Activated CD8-positive, alpha-beta memory T cell treated with anti-CD3 and anti-CD28 coated beads for 4 hours (primary cell): ENCODE results near the gene PDAP1.
"Not testable (repeated sequence)": the region's sequence is repeated elsewhere in the genome, so short reads cannot be mapped to it uniquely, and the experiment has no call there.

ENCODE experiments used
- DNase-seq, 2 donors: peaks; one replicate each; pipeline ENCODE4 v3.0.0-alpha.2; 2020; ENCODE audit warnings: low read depth in 2 of 2

The PDAP1 gene

DNA sequence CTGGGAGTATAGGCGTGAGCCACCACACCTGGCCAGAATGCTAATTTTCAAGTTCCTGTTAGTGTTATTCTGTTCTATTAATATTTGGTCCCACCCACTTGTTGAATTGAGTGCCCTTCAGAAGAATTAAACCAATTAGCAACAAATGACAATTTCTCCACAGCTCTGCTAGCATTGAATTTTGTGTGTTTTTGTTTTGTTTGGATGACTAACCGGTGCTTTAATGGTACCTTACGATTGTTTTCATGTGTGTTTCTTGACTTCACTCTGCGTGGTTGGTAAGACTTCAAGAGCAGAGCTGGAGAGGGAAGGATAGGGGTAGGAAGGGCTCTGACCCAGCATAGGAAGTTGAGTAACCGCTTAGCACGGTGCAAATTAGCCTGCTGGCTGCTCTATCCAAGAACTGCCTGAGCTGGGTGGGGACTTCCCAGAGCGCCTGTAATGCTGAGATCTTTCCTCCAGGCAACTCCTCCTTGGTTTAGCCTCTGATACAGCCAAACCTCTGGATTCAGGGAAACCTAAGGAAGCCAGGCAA, 29.3 kb downstream of the PDAP1 start:
- DNase-seq = no peak

DNA sequence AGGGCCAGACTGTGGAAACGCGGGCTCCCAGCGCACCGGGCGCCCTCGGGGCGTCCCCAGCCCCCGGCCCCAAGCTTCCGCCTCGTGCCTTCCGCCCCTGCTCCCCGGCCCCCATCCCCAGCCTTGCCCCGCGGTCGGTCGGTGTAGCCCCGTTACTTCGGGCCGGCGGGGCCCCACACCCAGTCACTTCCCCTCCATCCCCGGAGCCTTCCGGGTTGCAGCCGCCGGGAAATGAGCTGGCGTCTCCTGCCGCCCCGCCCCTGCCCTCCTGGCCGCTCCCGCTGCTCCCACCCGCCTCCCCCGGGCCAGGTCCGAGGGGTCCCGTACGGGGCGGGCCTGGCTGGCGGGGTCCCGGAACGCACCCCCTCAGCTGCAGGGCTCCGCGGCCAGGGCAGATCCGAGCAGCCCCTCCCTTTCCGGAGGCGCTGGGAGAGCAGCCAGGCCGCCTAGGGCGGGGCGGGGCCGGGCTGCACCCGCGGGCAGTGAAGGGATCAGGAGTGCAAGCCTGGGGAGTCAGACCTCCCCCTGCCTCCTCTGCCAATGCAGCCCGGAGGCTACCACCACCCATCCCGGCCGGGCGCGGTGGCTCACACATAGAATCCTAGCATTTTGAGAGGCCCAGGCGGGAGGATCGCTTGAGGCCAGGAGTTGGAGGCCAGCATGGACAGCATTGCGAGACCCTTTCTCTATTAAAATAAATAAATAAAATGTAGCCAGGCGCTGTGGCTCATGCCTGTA, 33.2 kb downstream of the PDAP1 start:
- no peak for DNase-seq

DNA sequence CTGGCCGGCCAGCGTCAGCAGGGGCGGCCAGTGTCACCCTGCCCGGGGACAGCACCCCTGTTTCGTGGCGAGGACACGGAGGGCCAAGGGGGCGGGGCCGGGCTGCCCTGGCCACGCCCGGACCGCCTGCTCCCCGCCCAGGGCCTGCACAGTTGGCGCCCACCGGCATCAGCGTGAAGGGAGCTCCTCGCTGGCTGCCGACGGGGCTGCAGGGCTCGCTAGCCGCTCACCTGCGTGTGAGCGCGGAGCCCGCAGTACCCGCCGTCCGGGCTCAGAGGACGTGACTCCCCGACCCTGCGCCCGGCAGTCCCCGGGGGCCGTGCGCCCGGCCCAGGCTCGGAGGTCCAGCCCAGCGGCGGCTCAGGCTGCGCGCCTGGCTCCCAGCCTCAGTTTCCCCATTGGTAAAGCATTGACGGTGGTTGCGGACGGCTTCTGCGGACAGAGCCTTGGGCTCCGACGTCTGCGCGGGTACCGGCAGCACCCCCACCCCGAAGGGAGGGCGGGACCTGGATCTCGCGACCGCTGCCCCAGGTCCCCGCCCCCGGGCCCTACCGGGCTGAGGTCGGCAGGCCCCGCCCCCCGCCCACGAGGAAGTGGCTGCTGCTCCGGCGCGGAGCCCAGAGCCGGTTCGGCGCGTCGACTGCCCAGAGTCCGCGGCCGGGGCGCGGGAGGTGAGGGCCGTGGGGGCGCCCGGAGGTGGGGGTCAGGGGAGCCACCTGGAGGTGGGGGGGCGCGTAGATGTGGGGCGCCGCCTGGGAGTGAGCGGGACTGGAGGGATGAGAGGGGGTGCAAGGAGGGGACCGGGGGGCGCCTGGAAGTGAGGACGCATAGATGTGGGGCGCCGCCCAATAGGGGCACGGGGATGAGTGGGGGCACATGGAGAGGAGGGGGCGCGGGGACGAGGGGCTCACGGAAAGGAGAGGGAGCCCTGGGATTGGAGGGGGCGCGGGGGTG, 34.0 kb downstream of the PDAP1 start, which contains the start of gene ARPC1B:
Gene ARPC1B (plus strand): TSS at position 620 of the 954 bp plus-strand sequence. CDS start 10,985 bp downstream, outside the sequence.
- peak; percentile 72 for DNase-seq

DNA sequence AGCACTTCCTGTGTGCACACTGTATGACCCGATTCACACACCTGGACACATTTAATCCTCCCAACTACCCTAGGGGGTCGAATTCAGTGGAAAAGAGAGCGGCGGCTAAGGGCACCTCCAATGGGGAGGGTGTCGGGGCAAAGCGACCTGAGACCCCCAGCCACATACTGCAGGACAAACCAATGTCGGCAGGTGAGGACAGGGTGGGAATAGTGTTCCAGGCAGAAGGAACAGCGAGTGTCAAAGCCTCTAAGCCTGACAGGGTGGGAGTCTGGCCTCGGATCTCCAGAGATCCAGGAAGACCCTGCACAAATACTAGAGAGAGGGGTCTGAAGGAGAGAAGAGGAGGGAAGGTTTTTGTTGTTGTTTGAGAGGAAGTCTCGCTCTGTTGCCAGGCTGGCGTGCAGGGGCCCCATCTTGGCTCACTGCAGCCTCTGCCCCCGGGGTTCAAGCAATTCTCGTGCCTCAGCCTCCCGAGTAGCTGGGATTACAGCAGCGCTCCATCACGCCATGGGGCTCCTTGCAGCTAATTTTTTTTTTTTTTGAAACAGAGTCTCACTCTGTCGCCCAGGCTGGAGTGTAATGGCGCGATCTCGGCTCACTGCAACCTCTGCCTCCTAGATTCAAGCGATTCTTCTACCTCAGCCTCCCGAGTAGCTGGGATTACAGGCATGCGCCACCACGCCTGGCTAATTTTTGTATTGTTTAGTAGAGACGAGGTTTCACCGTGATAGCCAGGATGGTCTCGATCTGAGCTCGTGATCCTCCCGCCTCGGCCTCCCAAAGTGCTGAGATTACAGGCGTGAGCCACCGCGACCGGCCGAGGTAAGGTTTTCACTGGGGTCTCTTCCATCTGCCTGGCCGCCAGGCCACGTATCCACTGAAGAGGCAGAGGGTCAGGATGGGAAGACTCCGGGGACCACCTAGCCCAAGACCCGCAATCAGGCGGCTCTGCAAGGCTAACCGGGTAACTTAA, 35.0 kb downstream of the PDAP1 start:
- DNase-seq = no peak

DNA sequence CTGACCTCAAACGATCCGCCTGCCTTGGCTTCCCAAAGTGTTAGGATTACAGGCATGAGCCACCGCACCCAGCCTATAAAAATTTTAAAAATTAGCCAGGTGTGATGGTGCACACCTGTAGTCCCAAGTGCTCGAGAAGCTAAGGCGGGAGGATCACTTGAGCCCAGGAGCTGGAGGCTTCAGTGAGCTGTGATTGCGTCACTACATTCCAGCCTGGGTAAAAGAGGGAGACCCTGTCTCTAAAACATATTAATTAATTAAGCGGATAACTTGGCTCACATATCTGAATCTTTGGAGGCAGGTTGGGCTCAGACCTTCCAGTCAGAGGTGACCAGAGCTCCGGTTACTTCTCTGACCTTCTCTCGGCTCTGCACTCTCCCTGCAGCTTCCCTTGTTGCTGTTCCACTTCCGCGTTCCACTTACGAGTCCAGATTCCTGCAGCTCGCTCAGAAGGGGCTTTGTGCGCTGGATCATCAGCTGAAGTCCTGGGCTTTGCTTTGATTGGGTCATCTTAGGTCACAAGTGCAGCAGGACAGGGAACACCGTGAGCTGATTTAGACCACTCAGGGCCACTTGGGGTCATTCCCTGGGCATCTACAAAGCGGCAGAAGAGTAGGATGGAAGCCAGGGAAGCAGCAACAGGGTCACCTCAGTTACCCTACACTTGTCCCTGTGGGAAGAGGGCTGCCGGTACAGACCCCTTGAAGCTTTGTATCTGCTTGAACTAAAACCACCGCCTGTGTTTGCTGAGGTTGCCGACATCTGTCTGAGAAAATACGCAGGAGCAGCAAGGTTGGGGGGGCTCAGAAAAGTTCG, 35.9 kb downstream of the PDAP1 start:
- no peak for DNase-seq

DNA sequence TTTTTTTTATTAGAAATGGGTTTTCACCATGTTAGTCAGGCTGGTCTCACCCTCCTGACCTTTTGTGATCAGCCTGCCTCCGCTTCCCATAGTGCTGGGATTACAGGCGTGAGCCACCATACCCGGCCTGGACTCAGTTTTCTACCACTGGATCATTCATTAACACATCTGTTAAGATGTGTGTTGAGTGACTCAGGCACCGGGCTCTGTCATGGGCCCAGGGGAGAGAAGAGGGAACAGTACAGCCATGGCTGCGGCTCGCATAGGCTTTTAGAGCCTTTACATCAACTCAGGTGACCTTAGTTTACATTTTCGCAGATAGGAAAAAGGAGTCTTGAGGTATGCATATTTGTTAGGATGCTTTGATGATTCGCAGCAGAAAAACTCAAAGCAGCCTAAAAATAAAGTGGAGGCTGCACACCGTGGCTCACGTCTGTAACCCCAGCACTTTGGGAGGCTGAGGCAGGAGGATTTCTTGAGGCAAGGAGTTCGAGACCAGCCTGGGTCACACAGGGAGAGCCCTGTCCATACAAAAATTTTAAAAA, 36.9 kb downstream of the PDAP1 start:
- no peak for DNase-seq

DNA sequence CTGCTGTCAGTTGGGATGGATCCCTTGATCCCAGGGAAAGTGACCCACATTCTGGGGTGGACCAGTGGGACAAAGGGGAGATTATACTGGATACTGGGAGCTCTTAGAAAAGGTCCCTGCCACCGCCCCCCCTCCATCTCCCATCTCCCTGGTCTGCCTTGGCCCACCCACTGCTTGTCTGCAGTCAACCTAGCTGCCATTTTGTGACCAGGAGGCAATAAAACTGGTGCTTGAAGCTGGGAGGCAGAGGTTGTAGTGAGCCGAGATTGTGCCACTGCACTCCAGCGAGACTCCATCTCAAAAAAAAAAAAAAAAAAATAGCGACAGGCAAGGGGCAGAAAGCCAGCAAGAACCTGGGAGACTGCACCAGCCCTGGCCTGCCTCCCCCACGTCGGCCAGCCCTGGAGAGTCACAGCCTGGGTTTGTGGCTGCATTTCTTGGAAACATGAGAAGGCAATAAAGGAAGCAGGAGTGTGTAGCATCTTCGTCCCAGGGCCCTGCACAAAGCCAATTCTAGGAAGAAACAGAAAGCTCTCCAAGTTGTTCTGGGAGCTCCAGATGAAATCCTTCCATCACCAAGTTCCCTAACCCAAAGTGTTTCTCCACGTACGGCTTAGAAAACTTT, 38.5 kb downstream of the PDAP1 start:
- no peak for DNase-seq

DNA sequence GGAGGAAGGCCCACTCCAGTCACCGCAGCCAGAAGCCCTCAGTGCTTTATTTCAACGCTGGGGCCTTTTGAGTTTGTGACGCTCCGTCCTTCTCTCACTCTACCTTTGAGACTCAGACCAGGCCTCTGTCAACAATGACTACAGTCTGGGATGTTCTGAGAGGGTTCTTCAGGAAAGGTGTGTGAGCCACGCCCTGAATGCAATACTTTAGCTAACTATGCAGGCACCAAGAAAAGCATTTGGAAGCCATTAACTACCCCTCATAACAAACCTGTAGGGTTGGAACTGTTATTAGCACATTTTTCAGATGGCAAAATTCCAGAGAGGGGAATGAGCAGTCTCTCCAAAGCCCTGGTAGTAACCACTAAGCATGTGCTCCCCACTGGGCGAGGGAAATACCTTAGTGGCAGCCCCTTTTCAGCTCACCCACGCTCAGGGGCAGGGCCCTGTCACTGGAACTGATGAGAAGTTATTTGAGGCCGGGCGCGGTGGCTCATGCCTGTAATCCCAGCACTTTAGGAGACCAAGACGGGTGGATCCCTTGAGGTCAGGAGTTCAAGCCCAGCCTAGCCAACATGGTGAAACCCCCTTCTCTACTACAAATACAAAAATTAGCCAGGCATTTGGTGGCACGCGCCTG, 39.5 kb downstream of the PDAP1 start:
- DNase-seq = no peak

DNA sequence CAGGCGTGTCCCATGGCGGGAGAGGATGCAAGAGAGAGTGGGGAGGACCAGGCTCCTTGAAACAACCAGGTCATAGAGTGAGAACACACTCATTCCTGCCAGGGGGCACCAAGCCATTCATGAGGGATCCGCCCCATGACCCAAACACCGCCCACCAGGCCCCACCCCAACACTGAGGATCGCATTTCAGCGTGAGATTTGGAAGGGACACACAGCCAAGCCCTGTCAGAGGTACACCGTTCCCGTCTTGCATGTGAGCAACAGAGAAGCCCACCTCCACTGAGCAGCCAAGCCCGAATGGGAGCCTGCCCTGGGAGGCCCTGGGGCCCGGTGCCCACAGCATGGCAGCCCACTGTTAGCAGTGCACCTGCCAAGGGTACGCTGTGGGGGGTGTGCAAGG, 41.8 kb downstream of the PDAP1 start:
- DNase-seq = no peak

DNA sequence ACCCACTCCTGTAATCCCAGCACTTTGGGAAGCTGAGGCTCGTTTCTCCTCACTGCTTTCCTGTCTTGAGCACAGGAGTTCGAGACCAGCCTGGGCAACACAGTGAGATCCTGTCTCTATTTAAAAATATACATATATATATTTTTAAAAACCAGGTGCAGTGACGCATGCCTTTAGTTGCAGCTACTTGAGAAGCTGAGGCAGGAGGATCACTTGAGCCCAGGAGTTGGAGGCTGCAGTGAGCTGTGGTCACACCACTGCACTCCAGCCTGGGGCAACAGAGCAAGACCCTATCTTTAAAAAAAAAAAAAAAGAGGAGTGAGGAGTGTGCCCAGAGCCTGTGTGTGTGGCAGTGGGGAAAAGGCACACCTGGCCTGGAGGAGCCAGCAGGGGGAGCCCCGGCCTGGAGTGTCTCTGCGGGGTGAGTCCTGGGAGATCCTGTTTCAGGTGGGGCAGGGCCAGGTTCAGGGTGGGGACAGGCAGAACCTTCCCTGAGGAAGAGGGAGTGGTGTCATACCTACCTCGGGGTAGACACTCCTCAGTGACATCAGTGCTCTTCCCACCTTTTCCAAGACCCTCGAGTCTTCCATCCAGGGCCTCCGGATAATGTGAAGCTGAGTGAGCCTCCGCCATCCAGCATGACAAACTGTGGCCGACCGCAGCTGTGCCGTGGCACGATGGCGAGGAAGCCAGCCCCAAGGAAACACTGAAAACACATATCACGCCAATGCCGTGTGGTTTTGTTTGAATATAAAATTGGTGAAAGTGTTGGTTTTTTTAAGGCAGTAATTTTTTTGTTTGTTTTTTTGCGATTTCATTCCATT, 42.9 kb downstream of the PDAP1 start:
- peak; percentile 39 to 50 for DNase-seq

DNA sequence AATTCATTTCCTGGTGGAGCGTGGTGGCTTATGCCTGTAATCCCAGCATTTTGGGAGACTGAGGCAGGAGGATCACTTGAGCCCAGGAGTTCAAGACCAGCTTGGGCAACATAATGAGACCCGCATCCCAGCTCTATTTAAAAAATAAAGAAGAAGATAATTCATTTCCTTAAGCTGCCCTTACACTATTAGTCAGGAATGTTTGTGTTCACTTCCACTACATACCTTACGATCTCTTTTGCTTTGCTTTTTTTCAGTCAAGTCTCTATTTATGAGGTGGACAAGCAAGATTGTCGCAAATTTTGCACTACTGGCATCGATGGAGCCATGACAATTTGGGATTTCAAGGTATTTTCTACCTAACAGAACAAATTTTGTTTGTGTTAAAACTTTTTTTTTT, 45.1 kb downstream of the PDAP1 start:
- no peak for DNase-seq

DNA sequence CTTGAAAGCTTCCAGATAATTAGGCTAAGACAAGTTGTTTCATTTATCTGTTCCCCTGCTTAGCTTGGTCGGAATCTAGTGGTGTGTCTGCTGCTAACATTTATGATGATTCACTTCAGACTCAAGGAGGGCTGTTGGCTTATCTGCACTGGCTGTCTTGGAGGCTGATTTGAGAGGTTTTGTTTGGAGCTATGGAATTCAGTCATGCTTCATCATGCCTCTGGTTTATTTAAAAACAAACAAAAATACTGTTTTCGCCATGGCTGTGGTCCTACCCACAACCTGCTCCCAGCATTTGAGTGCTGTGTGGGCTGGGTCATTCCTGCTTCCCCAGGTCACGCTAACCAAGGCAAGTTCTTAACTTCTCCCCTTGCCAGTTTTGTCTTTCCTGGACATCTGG, 45.6 kb downstream of the PDAP1 start:
- no peak for DNase-seq

DNA sequence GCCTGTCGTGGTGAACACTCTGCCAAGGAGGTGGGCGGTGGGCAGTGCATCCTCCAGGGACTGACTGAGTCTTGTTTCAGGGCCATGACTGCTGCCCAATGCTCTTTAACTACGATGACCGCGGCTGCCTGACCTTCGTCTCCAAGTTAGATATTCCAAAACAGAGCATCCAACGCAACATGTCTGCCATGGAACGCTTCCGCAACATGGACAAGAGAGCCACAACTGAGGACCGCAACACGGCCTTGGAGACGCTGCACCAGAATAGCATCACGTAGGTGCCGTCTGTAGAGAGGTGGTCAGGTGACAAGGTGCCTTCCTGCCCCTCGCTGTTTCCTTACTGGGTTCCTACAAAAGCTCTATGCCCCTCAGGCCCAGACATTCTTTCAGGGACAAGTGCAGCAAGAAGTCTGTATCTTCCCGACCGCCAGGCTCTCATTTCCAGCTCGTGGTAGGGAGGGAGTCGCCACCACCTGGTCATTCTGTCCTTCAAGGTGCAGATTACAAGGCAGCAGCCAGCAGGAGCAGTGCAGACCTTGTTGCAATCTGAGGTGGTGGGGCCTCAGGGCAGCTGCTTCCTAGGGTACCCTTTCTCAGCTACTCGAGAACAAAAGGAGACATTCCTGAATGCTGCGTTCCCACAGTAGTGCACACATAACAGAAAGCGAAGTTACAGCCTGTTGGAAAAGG, 48.8 kb downstream of the PDAP1 start:
- DNase-seq = no peak

DNA sequence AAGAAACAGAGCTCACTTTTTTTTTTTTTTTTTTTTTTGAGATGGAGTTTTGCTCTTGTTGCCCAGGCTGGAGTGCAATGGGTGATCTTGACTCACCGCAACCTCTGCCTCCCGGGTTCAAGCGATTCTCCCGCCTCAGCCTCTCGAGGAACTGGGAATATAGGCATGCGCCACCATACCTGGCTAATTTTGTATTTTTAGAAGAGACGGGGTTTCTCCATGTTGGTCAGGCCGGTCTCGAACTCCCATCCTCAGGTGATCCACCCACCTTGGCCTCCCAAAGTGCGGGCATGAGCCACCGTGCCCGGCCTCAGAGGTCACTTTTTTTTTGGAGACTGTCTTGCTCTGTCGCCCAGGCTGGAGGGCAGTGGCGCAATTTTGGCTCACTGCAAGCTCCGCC, 49.9 kb downstream of the PDAP1 start:
- DNase-seq = not testable (repeated sequence)

DNA sequence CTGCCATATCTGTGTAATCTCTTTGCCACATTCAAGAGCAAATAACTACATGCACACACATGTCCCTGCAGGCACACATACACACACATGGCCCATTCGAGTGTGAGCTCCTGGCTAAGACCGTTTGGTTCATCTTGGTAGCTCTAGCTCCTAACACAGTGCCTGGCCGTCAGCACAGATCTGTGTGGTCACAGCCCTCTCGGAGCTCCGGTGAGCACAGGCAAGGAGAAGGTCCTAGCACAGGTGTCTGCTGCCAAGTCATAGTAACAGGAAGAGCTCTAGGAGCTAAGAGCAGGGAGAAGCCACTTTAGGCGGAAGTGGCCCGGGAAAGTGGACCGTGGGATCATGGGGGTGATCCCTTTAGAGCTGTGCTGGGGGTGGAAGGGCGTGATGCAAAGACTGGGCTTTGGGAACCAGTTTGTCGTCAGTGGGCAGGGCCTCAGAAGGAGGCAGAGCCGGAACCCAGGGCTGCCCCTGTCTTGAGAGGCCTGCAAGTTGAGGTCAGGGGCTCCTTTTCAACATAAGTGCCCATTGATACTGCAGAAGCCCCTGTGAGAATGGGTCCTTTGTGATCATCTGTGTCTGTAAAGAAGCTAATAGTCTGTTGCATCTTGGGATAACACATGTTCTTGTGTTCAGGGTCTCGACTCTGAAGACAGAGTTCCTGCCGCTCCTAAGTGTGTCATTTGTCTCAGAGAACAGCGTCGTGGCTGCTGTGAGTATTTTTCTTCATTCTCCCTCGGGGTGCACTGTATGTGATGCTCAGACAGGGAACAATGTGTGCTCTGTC, 50.5 kb downstream of the PDAP1 start:
- DNase-seq = no peak

DNA sequence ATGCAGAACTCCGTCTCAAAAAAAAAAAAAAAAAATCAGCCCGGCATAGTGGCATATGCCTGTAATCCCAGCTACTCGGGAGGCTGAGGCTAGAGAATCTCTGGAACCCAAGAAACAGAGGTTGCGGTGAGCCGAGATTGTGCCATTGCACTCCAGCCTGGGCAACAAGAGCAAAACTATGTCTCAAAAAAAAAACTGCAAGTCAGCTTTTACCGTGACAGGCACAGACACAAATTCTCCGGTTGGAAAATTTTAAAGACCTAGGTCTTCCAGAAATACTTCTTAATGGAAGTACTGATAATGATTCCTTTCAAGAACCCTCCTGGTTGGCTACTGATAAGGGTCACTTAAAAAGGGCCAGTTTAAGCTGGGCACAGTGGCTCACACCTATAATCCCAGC, 53.3 kb downstream of the PDAP1 start:
- no peak for DNase-seq

DNA sequence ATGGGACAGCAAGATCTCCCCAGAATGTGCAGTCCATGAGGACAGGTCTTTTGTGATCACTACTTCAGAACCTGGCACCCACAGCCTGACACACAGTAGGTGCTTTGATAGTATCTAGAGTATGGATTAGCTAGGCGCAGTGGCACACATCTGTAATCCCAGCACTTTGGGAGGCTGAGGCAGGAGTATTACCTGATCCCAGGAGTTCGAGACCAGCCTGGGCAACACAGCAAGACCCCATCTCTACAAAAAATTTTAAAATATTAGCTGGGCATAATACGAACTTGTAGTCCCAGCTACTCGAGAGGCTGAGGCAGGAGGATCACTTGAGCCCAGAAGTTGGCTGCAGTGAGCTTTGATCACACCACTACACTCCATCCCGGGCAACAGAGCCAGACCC, 56.1 kb downstream of the PDAP1 start:
- DNase-seq = no peak
